ENCODE measurements around the gene NAB1.

NAB1 gene

GRCh38 chr2:190678444-190679162, 29.7 kb downstream of the NAB1 start:
- no peak for TF ChIP-seq CTCF (IDR thresholded peaks at IDR 0.05)
- no peak for TF ChIP-seq ZFX (IDR thresholded peaks at IDR 0.05; ENCODE audit: borderline replicate concordance)
- no peak overlapping the region for H3K27ac ChIP-seq

DNA sequence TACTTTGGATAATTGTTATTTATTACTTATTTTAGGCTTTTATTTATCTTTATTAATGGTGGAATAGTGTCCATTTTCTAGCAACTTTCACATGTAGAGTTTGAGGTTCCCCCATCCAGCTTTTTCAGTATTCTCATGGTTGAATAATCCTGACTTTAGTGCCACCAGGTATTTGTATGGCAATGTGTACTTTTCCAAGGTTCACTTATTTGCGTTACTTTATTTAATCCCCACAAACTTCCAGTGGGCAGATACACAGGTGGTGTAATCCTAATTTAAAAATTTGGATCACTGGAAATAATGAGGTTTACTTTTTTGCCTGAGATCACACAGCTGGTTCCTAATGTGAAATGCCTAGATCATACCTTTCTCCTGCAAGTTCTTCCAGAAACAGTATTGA, 30.5 kb downstream of the NAB1 start:
- no peak overlapping the region for H3K27ac ChIP-seq
- TF ChIP-seq ZFX (IDR thresholded peaks at IDR 0.05; ENCODE audit: borderline replicate concordance) (no peak), CTCF (IDR thresholded peaks at IDR 0.05) (no peak)

DNA sequence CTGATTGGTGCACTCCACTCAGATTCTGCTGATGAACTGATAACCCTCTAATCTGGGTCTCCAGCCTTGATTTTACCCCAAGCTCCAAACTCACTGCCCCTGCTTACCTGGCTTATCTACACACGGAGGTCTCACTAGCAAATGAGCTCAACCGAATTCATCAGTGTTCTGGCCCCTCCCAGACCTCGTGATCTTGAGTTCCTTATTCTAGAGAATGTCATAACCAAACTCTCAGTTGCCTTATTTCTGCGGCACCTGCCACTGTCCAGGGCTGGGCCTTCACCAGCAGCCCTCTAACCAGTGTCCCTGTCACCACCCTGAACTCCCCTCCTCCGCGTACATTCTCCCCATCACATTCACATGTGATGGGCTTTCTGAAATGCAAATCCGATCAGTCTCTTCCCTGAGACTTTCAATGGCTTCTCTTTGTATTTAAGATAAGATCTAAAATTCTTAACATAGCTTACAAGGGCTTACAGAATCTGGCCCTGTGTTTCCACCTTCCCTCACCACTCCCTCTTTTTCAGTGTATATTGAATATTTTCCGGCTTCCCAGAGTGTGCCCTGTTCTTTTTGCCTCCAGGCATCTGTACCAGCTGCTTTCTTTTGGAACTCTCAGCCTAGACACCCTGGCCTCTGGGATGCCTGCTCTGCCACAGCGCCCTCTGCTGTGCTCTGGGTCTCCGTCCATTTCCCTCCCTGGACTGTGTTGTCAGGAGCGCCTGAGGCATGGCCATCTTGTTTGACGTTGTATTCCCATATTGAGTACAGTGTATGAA, 31.1 kb downstream of the NAB1 start:
- TF ChIP-seq ZFX (IDR thresholded peaks at IDR 0.05; ENCODE audit: borderline replicate concordance) (no peak), CTCF (IDR thresholded peaks at IDR 0.05) (peak; percentile 89)
- no peak overlapping the region for H3K27ac ChIP-seq

DNA sequence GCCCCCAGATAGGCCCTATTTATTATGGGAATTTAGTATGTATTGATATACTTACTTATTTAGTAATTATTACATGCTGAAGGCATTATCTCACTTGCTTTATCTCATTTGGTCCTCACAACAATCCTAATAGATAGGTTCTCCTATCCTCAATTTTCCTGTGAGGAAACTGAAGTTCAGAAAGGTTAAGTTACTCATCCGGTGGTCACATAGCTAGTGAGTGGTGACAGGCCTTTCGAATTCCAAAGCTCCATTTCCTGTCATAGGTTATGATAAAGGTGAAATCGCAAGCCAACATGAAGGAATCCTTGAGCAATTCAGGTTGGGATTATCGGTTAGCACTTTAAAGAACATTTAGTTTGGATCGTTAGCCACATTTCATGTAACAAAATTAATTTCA, 33.3 kb downstream of the NAB1 start:
- TF ChIP-seq ZFX (IDR thresholded peaks at IDR 0.05; ENCODE audit: borderline replicate concordance) = no peak
- TF ChIP-seq CTCF (IDR thresholded peaks at IDR 0.05) = no peak
- no peak overlapping the region for H3K27ac ChIP-seq

- no peak overlapping the region for H3K27ac ChIP-seq
- TF ChIP-seq CTCF (IDR thresholded peaks at IDR 0.05) = no peak
Observed at GRCh38 chr2:190683802-190684201, 34.9 kb downstream of the NAB1 start.

- no peak overlapping the region for H3K27ac ChIP-seq
- TF ChIP-seq CTCF (IDR thresholded peaks at IDR 0.05) = no peak
- no peak for TF ChIP-seq ZFX (IDR thresholded peaks at IDR 0.05; ENCODE audit: borderline replicate concordance)
Observed at GRCh38 chr2:190684931-190685330, 36.0 kb downstream of the NAB1 start.

DNA sequence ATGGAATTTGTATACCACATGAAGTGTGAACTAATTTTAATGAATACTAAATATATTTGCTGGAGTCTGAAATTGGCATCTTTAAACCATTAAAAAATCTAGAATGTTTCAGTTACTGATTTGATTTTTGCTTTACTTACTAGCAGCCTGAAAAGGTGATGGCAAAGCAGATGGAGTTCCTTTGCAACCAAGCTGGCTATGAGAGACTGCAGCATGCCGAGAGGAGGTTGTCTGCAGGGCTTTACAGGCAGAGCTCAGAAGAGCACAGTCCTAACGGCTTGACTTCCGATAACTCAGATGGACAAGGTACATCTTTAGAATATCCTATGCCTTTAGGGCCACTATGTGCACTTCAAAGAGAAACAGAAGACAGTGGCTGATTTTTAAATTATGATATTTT, 36.5 kb downstream of the NAB1 start:
- TF ChIP-seq ZFX (IDR thresholded peaks at IDR 0.05; ENCODE audit: borderline replicate concordance) (no peak), CTCF (IDR thresholded peaks at IDR 0.05) (no peak)
- no peak overlapping the region for H3K27ac ChIP-seq

Measured in 22Rv1 (cell line).